IPS DF 6.9 (cell line): Measurements from ENCODE around the gene HBG2.

Experiments used
- DNase-seq: peaks from one replicate; pipeline ENCODE4 v3.0.0-alpha.2; 2013; ENCODE audit warnings: low read depth, low spot score
- H3K27ac ChIP-seq: one replicate; pipeline ENCODE4 v1.5.1; 2013; ENCODE audit warnings: low read length, control low read depth
- H3K27me3 ChIP-seq: 2 replicates; pipeline ENCODE4 v1.6.1; 2013; ENCODE audit warnings: mild to moderate bottlenecking, low read length; ENCODE audit not compliant: control insufficient read depth, insufficient read depth
- H3K36me3 ChIP-seq: 2 replicates; pipeline ENCODE4 v1.6.1; 2013; ENCODE audit warnings: low read length; ENCODE audit not compliant: control insufficient read depth, insufficient read depth
- H3K4me1 ChIP-seq: 2 replicates; pipeline ENCODE4 v1.6.1; 2013; ENCODE audit warnings: low read length; ENCODE audit not compliant: control insufficient read depth, insufficient read depth
- H3K4me3 ChIP-seq: 2 replicates; pipeline ENCODE4 v1.5.1; 2013; ENCODE audit warnings: mild to moderate bottlenecking, low read length
- H3K9me3 ChIP-seq: 2 replicates; pipeline ENCODE4 v1.6.1; 2013; ENCODE audit warnings: low read length, inconsistent platforms; ENCODE audit not compliant: control insufficient read depth, insufficient read depth
- WGBS: extraction: QIAGEN DNeasy Blood & Tissue Kit; methylation state at CpG from one replicate; pipeline ENCODE4 v1.1.7; 2013; ENCODE audit warnings: mixed read lengths, missing lambda C conversion rate; ENCODE audit not compliant: insufficient read length, insufficient coverage; 5-methylcytosine and 5-hydroxymethylcytosine counted together

The HBG2 gene

DNA sequence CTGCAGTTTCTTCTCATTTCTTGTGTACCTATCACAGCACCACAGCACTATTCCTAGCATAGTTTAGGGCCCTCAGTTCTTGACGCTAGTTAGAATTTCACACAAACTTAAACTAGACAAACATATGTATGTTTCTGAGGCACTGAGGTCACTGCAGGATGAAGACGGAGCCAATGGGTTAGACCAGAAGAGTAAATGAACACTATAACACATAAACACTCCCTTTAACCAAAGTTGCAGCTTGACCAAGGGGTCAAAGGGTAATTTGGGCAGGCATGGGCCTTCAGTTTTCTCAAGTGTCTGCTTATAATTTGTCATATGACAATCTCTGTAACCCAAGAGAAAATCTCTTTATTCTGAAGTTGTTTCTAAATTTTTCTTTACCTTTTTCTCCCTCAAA is 28.0 kb upstream of the HBG2 start:
- Histone ChIP-seq H3K4me1 (no peaks in the 10 kb centered on the region), H3K4me3 (no peak overlapping the region), H3K9me3 (no peaks in the 10 kb centered on the region), H3K36me3 (no peaks in the 10 kb centered on the region), H3K27ac (no peak overlapping the region), H3K27me3 (no peaks in the 10 kb centered on the region)
- no CpG with 5 or more reads among the region's 2 CpGs for WGBS
- no peak for DNase-seq

DNA sequence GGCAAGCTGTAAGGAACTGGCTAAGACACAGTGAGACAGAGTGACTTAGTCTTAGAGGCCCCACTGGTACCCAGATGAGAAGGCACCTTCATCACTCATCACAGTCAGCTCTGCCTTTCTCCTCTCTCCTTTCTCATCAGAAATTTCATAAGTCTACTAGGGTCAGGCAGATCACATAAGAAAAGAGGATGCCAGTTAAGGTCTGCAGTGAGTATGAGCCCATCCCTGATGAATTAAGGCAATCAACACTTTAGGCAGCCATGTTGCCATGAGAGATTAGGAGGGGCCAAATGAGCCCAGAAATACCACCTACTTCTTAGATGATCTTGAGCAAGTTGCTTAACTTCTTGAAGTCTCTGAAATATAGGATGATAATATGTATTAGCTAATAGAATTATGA is 27.0 kb upstream of the HBG2 start:
- no peaks in the 10 kb centered on the region for H3K4me1 ChIP-seq
- H3K27ac ChIP-seq, result no peak overlapping the region
- no peaks in the 10 kb centered on the region for H3K27me3 ChIP-seq
- no peak overlapping the region for H3K4me3 ChIP-seq
- H3K36me3 ChIP-seq, result no peaks in the 10 kb centered on the region
- no peak for DNase-seq
- H3K9me3 ChIP-seq, result no peaks in the 10 kb centered on the region

DNA sequence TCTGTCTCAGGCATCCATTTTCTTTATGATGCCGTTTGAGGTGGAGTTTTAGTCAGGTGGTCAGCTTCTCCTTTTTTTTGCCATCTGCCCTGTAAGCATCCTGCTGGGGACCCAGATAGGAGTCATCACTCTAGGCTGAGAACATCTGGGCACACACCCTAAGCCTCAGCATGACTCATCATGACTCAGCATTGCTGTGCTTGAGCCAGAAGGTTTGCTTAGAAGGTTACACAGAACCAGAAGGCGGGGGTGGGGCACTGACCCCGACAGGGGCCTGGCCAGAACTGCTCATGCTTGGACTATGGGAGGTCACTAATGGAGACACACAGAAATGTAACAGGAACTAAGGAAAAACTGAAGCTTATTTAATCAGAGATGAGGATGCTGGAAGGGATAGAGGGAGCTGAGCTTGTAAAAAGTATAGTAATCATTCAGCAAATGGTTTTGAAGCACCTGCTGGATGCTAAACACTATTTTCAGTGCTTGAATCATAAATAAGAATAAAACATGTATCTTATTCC is 26.1 kb upstream of the HBG2 start:
- no CpG with 5 or more reads among the region's 3 CpGs for WGBS
- Histone ChIP-seq H3K4me3 (no peak overlapping the region), H3K9me3 (no peaks in the 10 kb centered on the region), H3K36me3 (no peaks in the 10 kb centered on the region), H3K27me3 (no peaks in the 10 kb centered on the region), H3K4me1 (no peaks in the 10 kb centered on the region), H3K27ac (no peak overlapping the region)
- DNase-seq, result no peak

DNA sequence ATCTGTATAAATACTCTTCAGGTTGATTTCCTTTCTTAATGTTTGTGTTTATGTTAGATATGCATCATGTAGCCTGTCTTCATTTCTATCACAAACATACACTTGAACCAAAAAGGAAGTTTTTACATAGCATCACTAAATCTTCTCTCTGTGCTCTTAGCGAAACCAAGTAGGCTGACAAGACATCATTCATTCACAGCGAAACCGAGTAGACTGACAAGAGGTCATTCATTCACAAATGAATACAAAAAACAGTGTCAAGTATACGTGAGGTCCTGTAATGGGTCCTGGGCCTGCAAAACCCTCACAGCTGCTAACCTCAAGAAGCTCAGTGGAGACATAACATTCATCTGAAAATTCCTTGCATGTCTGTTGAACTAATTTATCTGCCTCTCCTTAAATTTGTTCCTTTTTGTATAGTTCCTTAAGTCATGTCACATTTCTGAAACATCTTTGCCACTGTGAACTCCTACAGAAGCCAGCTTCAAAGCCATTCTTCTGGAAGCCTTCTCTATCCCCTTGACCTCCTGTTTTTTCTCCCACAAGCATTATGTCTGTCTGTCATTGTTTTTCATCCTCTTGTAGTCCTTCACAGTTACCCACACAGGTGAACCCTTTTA is 25.0 kb upstream of the HBG2 start:
- H3K27ac ChIP-seq, result no peak overlapping the region
- no peaks in the 10 kb centered on the region for H3K9me3 ChIP-seq
- H3K4me1 ChIP-seq, result no peaks in the 10 kb centered on the region
- H3K36me3 ChIP-seq, result no peaks in the 10 kb centered on the region
- no CpG with 5 or more reads among the region's 4 CpGs for WGBS
- no peaks in the 10 kb centered on the region for H3K27me3 ChIP-seq
- no peak overlapping the region for H3K4me3 ChIP-seq
- DNase-seq, result no peak

DNA sequence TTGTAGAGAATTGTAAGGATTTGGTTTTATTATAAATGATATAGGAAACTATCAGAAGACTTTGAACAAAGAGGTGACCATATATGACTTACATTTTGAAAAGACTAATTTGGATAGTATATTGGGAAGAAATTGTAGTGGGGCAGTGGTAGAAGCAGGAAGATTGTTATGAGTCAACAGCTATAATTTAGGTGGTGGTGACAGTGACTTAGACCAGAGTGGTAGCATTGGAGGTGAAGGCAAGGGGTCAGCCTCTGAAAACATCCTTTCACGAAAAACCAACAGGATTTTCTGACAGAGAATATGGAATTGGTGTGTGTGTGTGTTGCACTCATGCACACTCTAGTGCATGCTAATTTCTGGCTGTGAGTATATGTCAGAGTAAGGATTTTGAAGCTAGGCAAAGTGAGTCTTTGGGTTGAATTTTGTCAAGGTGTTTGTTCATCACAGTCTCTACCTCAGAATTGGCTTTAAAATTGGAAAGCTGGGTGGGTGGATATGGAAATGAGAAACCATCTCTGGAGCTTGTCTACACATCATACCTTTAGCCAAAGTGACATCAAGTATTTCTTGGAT is 23.3 kb upstream of the HBG2 start:
- Histone ChIP-seq H3K9me3 (no peaks in the 10 kb centered on the region), H3K36me3 (no peaks in the 10 kb centered on the region), H3K4me1 (no peaks in the 10 kb centered on the region), H3K4me3 (no peak overlapping the region), H3K27ac (no peak overlapping the region), H3K27me3 (no peaks in the 10 kb centered on the region)
- no CpG with 5 or more reads among the region's 1 CpG for WGBS
- DNase-seq, result no peak

DNA sequence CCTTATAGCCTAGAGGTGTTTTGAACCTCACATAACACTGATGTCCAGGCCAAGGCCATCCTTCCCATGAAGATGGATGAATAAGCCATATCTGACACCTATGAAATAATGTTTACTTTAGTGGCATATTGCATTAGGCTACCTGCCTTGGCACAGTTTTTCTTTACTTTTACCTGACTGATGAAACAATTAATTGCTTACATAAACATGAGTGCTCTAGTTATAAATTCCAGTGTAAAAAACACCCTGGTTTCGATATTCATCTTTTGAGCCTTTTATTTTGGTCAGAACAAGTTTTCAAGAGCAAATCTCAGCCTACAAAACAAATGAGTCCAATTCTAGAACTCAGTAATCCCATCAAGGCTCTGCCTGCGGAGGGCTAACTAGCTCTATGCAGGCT is 22.1 kb upstream of the HBG2 start:
- no peaks in the 10 kb centered on the region for H3K36me3 ChIP-seq
- no peak overlapping the region for H3K4me3 ChIP-seq
- H3K27me3 ChIP-seq, result no peaks in the 10 kb centered on the region
- no CpG with 5 or more reads among the region's 2 CpGs for WGBS
- no peaks in the 10 kb centered on the region for H3K9me3 ChIP-seq
- no peak overlapping the region for H3K27ac ChIP-seq
- DNase-seq, result no peak
- H3K4me1 ChIP-seq, result no peaks in the 10 kb centered on the region

DNA sequence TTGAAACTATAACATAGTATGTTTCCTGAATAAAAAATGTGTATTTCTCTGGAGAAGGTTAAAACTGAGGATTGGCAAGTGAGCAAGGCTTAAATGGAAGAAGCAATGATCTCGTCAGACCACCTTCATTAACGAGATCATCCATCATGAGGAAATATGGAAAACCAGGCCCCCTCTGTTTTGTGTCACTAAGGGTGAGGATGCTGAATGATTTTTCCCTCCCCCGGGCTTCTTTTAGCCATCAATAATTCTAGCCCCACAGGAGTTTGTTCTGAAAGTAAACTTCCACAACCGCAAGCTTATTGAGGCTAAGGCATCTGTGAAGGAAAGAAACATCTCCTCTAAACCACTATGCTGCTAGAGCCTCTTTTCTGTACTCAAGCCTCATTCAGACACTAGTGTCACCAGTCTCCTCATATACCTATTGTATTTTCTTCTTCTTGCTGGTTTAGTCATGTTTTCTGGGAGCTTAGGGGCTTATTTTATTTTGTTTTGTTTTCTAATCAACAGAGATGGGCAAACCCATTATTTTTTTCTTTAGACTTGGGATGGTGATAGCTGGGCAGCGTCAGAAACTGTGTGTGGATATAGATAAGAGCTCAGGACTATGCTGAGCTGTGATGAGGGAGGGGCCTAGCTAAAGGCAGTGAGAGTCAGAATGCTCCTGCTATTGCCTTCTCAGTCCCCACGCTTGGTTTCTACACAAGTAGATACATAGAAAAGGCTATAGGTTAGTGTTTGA is 21.0 kb upstream of the HBG2 start:
- no peak overlapping the region for H3K4me3 ChIP-seq
- H3K27me3 ChIP-seq, result no peaks in the 10 kb centered on the region
- no peaks in the 10 kb centered on the region for H3K9me3 ChIP-seq
- no peaks in the 10 kb centered on the region for H3K4me1 ChIP-seq
- H3K27ac ChIP-seq, result no peak overlapping the region
- no peaks in the 10 kb centered on the region for H3K36me3 ChIP-seq
- no peak for DNase-seq
- WGBS, result no CpG with 5 or more reads among the region's 6 CpGs

DNA sequence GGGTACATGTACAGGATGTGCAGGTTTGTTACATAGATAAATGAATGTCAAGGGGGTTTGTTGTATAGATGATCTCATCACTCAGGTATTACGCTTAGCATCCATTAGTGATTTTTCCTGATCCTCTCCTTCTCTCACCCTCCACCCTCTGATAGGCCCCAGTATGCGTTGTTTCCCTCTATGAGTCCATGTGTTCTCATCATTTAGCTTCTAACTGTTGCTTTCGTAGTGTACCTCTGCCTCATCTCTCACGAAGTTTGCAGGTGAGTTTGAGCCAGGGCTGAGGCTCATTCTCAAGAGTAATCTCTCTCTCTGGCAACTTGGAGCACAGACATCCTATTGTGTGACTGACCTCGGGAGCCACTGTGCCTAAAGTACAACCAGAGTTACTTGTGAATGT is 19.8 kb upstream of the HBG2 start:
- Histone ChIP-seq H3K27me3 (no peaks in the 10 kb centered on the region), H3K27ac (no peak overlapping the region), H3K9me3 (no peaks in the 10 kb centered on the region), H3K4me1 (no peaks in the 10 kb centered on the region), H3K4me3 (no peak overlapping the region), H3K36me3 (no peaks in the 10 kb centered on the region)
- DNase-seq, result no peak
- WGBS, result no CpG with 5 or more reads among the region's 5 CpGs

DNA sequence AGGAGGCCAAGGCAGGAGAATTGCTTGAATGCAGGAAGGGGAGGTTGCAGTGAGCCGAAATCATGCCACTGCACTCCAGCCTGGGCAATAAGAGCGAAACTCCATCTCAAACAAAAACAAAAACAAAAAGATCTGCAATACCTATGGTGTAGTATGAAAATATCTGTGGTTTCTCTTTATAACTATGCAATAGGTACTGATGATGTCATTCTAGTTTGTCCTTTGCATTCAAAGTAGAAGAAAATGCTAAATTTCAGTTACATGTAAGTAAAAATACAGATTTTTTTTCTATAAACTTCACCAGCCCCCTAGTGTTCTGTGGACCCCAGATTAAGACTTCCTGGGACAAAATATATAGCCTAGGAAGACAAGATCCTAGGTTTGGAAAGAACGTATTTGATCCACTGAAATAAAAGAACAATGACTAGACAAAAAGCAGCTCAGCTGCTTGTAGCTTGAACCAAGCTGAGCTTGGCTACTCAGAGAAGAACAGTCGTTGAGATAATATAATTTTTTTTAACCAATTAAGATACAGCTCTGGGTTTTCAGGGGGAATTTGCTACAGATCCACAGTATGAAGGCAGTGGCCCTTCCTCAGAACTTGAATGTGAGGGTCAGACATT is 17.9 kb upstream of the HBG2 start:
- no peaks in the 10 kb centered on the region for H3K36me3 ChIP-seq
- H3K4me3 ChIP-seq, result no peak overlapping the region
- no peaks in the 10 kb centered on the region for H3K9me3 ChIP-seq
- WGBS, result no CpG with 5 or more reads among the region's 4 CpGs
- no peaks in the 10 kb centered on the region for H3K4me1 ChIP-seq
- no peak for DNase-seq
- H3K27ac ChIP-seq, result no peak overlapping the region
- no peaks in the 10 kb centered on the region for H3K27me3 ChIP-seq

DNA sequence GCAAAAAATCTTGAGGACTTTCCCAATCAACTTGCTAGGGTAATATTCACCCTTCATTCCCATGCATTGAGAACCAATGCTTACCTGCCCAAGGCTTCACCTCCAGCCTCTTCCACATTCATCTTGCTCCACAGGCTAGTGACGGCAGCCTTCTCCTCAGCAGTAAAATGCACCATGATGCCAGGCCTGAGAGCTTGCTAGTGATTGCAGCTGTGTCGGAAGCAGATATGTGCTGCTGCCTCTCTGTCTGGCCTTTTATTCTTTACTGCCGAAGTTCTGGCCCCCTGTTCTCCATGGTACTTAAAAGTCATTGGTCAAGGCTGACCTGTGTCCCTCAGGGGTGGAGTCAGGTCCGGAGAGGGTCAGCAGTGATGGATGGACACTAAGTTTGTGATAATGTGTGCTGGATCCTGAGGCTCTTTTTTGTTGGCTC is 15.2 kb upstream of the HBG2 start, which contains the start of gene HBE1:
TSS of gene HBE1 (minus strand) at position 231 of the 433 bp plus-strand sequence. CDS start at position 176, 55 bp downstream.
- H3K9me3 ChIP-seq, result no peaks in the 10 kb centered on the region
- WGBS, result no CpG with 5 or more reads among the region's 4 CpGs
- no peaks in the 10 kb centered on the region for H3K36me3 ChIP-seq
- no peak within 1 kb of the TSS for H3K27ac ChIP-seq
- H3K4me3 ChIP-seq, result no peak within 1 kb of the TSS
- H3K27me3 ChIP-seq, result no peaks in the 10 kb centered on the region
- DNase-seq, result no peak
- no peaks in the 10 kb centered on the region for H3K4me1 ChIP-seq
